ENCODE data around the gene RSRC2. TPM values are rescaled to one million over a fixed set of nuclear protein-coding genes. Genes with fewer than 3 reads are reported as not detected.

The RSRC2 gene
- total RNA-seq, 1 experiment from 2014 or later: 93.1 TPM

GRCh38 chr12:122500685-122501488, 25.8 kb downstream of the RSRC2 start, which contains the start of gene ZCCHC8 (continued):
- TF ChIP-seq CREM (CRISPR knock-in tag; IDR thresholded peaks at IDR 0.05): peak; percentile 53; the same call in 1 of the 2 replicates
- TF ChIP-seq ZNF263 (CRISPR knock-in tag; IDR thresholded peaks at IDR 0.05; ENCODE audit: low read depth): no peak
- peak; percentile 74; the same call in 1 of the 2 replicates for TF ChIP-seq CBFB (CRISPR knock-in tag; IDR thresholded peaks at IDR 0.05; ENCODE audit: low read depth)
- peak; percentile 86 for TF ChIP-seq MYBL2 (CRISPR knock-in tag; IDR thresholded peaks at IDR 0.05)
- no peak for TF ChIP-seq IRF2 (CRISPR knock-in tag; IDR thresholded peaks at IDR 0.05; ENCODE audit: borderline replicate concordance, low read depth)
- no peak for TF ChIP-seq ZNF138 (CRISPR knock-in tag; conservative IDR thresholded peaks at IDR 0.05)
- no peak for TF ChIP-seq AR (CRISPR knock-in tag; IDR thresholded peaks at IDR 0.05)
- TF ChIP-seq NFYB (CRISPR knock-in tag; conservative IDR thresholded peaks at IDR 0.05; ENCODE audit: low read depth): no peak
- TF ChIP-seq NR3C1 (CRISPR knock-in tag; conservative IDR thresholded peaks at IDR 0.05; ENCODE audit: low read depth): no peak
- TF ChIP-seq ATF1 (CRISPR knock-in tag; IDR thresholded peaks at IDR 0.05): 0 out of 2 replicates have a peak, but pooled peaks have one; percentile 34
- TF ChIP-seq ESRRA (CRISPR knock-in tag; IDR thresholded peaks at IDR 0.05; ENCODE audit: borderline replicate concordance): no peak
- peak; percentile 93 for TF ChIP-seq ZNF121 (CRISPR knock-in tag; IDR thresholded peaks at IDR 0.05)
- no peak for TF ChIP-seq ERG (CRISPR knock-in tag; IDR thresholded peaks at IDR 0.05)
- no peak for TF ChIP-seq FOXK1 (CRISPR knock-in tag; IDR thresholded peaks at IDR 0.05)
- peak; percentile 89 for TF ChIP-seq SP1 (CRISPR knock-in tag; conservative IDR thresholded peaks at IDR 0.05)
- no peak for TF ChIP-seq ETV6 (CRISPR knock-in tag; IDR thresholded peaks at IDR 0.05)
- TF ChIP-seq JAZF1 (CRISPR knock-in tag; IDR thresholded peaks at IDR 0.05): no peak
- TF ChIP-seq SMAD4 (CRISPR knock-in tag; IDR thresholded peaks at IDR 0.05): no peak
- TF ChIP-seq ZNF281 (CRISPR knock-in tag; IDR thresholded peaks at IDR 0.05): no peak
- TF ChIP-seq PRDM15 (CRISPR knock-in tag; IDR thresholded peaks at IDR 0.05): no peak
- TF ChIP-seq AFF4 (CRISPR knock-in tag; IDR thresholded peaks at IDR 0.05; ENCODE audit: borderline replicate concordance): 0 out of 2 replicates have a peak, but pooled peaks have one; percentile 77
- no peak for TF ChIP-seq ZMAT4 (CRISPR knock-in tag; IDR thresholded peaks at IDR 0.05)
- TF ChIP-seq USF1 (CRISPR knock-in tag; IDR thresholded peaks at IDR 0.05): peak; percentile 77
